B cell (primary cell): Measurements from ENCODE around the gene NHSL1.

Experiments used
- CTCF ChIP-seq: fragments of 200-600 bp; IDR thresholded peaks from one replicate; pipeline ENCODE4 v1.8.0; 2022; ENCODE audit warnings: antibody characterized with exemption, mild to moderate bottlenecking
- EZH2 ChIP-seq: IDR thresholded peaks from 2 replicates; pipeline ENCODE4 v1.6.1; 2012; ENCODE audit warnings: borderline replicate concordance, low read depth, mild to moderate bottlenecking, moderate library complexity, low read length; ENCODE audit not compliant: insufficient read depth, poor library complexity, severe bottlenecking

DNA sequence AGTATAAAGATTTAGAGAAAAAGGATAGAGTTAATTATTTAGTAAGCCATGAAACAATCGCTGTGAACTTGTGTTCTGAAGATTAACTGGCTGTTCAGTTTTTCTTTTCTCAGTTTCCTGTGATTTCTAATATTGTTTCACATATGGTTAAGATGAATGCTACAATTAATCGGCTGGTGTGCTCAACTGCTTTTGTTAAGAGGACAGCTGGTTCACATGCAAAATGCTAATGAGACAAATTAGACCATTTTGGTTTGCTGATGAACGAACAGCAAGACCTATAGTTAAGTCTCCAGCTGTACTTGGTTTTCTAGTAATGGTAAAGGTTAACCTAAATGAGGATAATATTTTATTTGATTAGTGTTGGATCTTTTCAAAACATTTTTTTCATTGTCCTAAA, 10.8 kb upstream of the NHSL1 start:
- TF ChIP-seq CTCF (no peak), EZH2 (no peak)
